ENCODE results near the gene HPRT1.
"Not testable (repeated sequence)": the region's sequence is repeated elsewhere in the genome, so short reads cannot be mapped to it uniquely, and the experiment has no call there.

Gene HPRT1

DNA sequence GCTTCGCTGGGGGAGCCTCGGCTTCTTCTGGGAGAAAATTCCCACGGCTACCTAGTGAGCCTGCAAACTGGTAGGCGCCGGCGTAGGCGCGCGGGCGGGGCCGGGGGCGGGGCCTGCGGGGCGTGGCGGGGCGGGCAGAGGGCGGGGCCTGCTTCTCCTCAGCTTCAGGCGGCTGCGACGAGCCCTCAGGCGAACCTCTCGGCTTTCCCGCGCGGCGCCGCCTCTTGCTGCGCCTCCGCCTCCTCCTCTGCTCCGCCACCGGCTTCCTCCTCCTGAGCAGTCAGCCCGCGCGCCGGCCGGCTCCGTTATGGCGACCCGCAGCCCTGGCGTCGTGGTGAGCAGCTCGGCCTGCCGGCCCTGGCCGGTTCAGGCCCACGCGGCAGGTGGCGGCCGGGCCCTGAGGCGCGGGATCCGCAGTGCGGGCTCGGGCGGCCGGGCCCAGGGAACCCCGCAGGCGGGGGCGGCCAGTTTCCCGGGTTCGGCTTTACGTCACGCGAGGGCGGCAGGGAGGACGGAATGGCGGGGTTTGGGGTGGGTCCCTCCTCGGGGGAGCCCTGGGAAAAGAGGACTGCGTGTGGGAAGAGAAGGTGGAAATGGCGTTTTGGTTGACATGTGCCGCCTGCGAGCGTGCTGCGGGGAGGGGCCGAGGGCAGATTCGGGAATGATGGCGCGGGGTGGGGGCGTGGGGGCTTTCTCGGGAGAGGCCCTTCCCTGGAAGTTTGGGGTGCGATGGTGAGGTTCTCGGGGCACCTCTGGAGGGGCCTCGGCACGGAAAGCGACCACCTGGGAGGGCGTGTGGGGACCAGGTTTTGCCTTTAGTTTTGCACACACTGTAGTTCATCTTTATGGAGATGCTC lies at the start of gene HPRT1:
Gene HPRT1 (plus strand): TSS at position 161 of the 857 bp plus-strand sequence. CDS start 147 bp downstream, at position 308.
- peak; percentile 76 for DNase-seq

GRCh38 chrX:134416087-134416486 lies 43.9 kb upstream of the HPRT1 start:
- no peak for DNase-seq

DNA sequence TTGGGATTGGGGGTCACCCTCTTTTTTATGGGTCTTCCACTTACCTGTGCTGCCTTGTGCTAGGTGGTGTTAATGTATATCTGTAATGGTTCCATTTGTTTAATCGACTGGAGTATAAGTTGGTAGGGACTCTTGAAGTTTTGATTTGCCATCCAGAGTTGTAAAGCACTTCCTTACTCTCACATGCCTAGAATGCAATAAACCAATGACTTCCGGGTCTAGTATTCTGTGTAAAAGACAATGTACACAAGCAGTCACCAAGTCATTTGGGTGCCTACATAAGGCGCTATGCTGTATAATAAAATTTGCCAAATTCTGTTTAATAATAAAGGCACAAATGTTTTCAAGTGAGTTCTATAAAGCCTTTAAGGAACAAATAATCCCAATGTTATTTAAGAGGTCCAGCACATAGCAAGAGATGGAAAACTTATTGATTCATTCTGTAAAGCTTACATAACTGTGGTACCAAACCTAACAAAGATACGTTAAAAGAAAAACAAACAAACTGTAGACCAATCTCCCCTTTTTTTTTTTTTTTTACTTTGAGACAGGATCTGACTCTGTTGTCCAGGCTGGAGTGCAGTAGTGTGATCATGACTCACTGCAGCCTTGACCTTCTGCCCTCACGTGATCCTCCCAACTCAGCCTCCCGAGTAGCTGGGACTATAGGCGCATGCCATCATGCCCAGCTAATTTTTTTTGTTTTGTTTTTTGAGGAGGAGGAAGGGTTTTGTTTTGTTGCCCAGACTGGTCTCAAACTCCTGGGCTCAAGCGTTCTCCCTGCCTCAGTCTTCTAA lies 41.5 kb upstream of the HPRT1 start:
- no peak for DNase-seq

DNA sequence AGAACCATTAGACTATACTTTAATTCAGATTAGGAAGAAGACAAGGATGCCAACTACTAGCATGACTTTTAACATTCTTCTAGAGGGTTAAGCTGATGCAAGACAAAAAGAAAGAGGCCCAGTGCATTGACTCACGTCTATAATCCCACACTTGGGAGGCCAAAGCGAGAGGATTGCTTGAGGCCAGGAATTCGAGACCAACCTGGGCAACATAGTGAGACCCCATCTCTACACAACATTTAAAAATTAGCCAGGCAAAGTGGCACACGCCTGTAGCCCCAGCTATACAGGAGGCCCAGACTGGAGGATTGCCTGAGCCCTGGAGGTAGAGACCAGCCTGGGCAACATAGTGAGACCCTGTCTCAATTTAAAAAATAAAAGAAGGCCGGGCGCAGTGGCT lies 40.2 kb upstream of the HPRT1 start:
- no peak for DNase-seq

DNA sequence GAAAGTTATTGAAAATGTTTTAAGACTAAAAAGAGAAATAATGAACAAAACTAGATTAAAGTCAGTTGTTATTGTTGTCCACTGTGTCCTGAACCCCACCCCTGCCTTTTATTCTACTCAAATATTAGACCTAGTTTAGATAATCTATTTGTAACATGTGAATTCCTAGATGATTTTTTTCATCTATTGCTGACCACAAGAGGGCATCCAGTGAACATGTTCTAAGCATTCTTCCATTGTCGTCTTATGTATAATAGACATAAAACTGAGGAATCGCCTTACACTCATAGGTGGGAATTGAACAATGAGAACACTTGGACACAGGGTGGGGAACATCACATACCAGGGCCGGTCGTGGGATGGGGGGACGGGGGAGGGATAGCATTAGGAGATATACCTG lies 36.4 kb upstream of the HPRT1 start:
- DNase-seq = no peak

DNA sequence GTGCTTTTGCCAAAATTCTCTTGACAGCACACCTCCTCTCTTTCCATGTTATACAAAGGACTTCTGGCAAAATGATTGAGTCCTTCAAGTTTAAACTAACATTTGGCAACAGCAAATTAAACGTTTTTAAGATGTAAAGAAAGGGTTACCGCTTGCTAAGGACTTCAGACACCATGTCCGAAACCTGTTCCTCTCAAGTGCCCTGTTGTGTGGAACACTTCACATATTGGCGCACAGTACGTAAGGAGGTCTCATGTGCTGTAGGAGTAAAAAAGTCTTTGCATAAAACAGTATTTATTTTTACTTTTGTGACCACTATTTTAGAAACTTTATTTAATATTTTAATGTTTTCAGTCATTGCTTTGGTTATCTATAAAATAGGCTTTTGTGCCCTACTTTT lies 33.7 kb upstream of the HPRT1 start:
- DNase-seq = no peak

DNA sequence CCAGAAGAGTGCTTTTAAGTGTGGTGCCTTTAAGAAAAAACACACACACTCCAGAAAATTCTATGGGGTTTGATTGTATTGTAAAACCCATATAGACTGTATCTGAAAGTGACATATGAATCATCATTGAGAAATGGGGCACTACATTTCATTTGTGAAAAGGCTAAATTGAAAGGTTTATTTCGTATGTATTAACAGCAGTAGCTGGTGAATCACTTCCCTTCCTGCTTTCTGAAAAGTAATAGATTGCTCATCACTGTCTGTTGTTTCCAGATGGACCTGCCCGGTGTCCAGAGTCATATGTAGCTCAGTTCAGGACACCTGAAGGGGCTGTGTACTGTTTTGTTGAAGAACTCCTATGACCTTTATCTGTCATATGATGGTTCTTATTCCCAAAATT lies 28.1 kb upstream of the HPRT1 start:
- no peak for DNase-seq

DNA sequence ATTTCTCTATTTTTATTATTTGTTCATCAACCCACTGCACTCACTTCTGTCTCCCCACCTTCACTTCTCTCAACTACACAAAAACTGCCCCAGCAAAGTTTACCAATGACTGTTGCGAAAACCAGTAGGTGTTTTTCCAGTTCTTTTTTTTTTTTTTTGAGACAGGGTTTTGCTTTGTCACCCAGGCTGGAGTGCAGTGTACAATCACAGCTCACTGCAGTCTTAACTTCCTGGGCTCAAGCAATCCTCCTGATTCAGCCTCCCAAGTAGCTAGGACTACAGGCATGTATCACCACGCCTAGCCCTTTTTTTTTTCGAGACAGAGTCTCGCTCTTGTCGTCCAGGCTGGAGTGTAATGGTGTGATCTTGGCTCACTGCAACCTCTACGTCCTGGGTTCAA lies 24.1 kb upstream of the HPRT1 start:
- DNase-seq = no peak

- no peak for DNase-seq
Measured at GRCh38 chrX:134443020-134443419, 16.9 kb upstream of the HPRT1 start.

DNA sequence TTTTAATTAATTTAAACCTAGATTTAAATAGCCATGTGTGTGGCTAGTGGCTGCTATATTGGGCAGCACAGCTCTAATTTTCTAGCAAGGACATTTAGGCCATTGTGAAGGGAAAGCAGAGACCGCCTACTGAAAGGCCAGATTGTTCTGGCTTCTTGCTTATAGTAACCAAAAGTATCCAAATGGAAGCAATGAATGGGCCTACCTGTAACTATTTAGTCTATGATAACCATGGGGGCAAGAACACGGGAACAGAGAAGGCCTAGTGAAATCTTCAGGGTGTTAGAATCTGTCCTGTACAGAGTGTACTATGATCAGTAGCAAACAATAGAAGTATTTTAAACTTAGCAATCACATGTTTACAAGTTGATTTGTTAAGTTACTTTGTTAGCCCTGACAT lies 16.5 kb upstream of the HPRT1 start:
- DNase-seq = no peak

DNA sequence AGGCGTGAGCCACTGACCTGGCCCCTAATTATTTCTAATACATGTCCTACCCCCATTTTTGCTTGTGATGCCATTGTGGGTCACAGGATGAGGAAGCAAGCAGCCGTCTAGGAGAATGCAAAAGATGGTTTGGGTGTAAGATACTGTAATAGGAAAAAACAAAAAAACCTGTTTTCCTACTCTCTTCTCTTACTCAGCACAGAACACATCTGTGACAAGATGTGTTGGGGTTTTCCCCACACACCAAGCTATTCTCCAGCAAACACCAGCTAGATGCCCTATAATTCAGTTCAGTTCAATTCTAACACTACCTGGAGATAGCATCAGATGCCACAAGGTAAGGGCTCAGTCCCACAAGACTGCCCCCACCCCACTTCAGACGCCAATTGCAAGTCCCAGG lies 15.3 kb upstream of the HPRT1 start:
- no peak for DNase-seq

- no peak for DNase-seq
Measured at GRCh38 chrX:134452596-134452995, 7.4 kb upstream of the HPRT1 start.

DNA sequence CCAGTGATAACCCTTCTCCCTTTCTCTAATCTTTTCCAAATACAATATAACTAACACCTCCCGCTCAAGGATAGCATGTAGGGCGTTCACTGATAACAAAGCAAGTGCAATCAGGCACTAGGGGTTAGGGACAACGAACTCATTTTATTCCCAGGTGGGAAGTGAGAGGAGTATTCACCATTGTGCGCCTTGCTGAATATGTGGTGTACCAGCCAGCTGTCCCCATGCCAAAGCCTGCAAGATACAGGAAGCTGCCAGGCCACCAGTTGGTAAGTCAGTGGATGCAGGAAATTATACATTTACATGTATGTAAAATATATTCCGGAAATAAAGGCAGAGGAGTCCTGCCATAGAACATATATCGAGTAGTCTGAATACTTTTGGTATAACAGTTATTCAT lies 6.3 kb upstream of the HPRT1 start:
- no peak for DNase-seq

DNA sequence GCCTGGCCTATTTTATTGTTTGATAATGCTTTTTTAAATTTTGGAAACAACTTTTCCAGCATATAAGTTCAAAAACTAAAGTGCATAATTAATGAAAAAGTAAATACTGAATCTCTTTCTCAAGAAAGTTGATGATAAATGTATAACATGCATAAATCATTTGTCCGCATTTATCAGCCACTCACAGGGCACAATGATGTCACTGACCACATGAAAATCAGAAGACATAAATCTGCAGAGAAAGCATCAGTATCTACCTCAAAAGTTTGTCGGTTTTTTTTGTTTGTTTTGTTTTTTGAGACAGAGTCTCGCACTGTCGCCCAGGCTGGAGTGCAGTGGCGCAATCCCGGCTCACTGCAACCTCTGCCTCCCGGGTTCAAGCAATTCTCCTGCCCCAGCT lies 5.5 kb upstream of the HPRT1 start:
- no peak for DNase-seq

DNA sequence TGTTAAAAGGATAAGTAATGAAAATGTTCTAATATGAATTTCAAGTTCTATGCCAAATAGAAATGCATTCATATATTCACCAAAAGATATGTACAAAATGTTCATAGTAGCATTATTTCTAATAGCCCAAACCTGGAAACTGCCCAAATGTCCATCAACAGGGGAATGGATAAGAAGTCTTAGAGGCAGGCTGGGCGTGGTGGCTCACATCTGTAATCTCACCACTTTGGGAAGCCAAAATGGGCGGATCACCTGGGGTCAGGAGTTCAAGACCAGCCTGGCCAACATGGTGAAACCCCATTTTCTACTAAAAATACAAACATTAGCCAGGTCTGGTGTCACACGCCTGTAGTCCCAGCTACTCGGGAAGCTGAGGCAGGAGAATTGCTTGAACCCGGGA lies 2.3 kb upstream of the HPRT1 start:
- no peak for DNase-seq

- DNase-seq = peak; percentile 1
Measured at GRCh38 chrX:134459683-134460004, 321 bp upstream of the HPRT1 start.

DNA sequence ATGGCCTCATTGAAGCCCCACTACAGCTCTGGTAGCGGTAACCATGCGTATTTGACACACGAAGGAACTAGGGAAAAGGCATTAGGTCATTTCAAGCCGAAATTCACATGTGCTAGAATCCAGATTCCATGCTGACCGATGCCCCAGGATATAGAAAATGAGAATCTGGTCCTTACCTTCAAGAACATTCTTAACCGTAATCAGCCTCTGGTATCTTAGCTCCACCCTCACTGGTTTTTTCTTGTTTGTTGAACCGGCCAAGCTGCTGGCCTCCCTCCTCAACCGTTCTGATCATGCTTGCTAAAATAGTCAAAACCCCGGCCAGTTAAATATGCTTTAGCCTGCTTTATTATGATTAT lies 876 bp downstream of the HPRT1 start:
- no peak for DNase-seq

GRCh38 chrX:134461437-134461836 lies 1.5 kb downstream of the HPRT1 start:
- DNase-seq = no peak

- DNase-seq = no peak
Measured at GRCh38 chrX:134462927-134463326, 3.0 kb downstream of the HPRT1 start.

GRCh38 chrX:134464453-134464852 lies 4.5 kb downstream of the HPRT1 start:
- not testable (repeated sequence) for DNase-seq

GRCh38 chrX:134469486-134469885 lies 9.5 kb downstream of the HPRT1 start:
- no peak for DNase-seq

DNA sequence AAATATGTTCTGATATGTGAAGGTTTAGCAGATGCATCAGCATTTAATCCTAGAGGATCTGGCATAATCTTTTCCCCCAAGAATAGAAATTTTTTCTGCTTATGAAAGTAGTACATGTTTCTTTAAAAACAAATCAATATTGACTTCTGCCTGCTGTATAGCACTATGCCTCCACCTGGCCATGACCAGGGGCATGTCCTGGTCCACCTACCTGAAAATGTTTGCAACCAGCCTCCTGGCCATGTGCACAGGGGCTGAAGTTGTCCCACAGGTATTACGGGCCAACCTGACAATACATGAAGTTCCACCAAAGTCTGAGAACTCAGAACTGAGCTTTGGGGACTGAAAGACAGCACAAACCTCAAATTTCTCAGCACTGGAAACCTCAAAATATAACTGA lies 10.0 kb downstream of the HPRT1 start:
- DNase-seq = no peak

- no peak for DNase-seq
Measured at GRCh38 chrX:134472041-134472440, 12.1 kb downstream of the HPRT1 start.

DNA sequence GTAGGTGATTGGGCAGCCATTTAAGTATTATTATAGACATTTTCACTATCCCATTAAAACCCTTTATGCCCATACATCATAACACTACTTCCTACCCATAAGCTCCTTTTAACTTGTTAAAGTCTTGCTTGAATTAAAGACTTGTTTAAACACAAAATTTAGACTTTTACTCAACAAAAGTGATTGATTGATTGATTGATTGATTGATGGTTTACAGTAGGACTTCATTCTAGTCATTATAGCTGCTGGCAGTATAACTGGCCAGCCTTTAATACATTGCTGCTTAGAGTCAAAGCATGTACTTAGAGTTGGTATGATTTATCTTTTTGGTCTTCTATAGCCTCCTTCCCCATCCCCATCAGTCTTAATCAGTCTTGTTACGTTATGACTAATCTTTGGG lies 16.3 kb downstream of the HPRT1 start:
- DNase-seq = no peak

- no peak for DNase-seq
Measured at GRCh38 chrX:134478374-134478773, 18.4 kb downstream of the HPRT1 start.

Measured in activated naive CD4-positive, alpha-beta T cell treated with Interleukin-2 at 50 U/mL for 16 hours (primary cell).